Measurements from ENCODE around the gene ARHGAP8. TPM values are rescaled to one million over a fixed set of nuclear protein-coding genes. Genes with fewer than 3 reads are reported as not detected.
"Not testable (repeated sequence)": the region's sequence is repeated elsewhere in the genome, so short reads cannot be mapped to it uniquely, and the experiment has no call there.

ARHGAP8 gene
- total RNA-seq, 1 experiment from 2014 or later, result not detected

DNA sequence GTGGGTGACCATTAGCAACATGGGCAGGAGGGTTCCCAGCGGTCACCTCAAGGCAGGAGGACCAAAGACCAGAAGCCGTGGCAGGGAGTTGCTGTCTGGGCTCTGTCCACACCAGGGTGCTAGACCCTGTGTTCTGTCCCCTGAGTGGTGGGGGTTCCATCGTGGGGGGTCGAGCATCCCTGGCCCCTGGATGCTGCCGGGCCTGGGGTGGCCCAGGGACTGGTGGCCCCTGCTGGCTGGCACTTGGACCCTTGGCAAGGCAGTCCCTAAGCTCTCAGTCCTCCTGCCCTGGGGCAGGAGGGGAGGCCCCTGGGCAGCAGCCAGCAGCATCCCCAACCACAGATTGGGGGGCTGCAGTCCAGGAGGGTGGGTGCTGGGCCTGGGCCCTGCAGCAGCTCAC, 13.4 kb upstream of the ARHGAP8 start:
- Histone ChIP-seq H3K27ac (ENCODE audit: low read length) (no peak overlapping the region), H4K20me1 (ENCODE audit: insufficient read depth, low read depth, low read length) (peaks cover 5% of the 10 kb centered on the region; the same call in 1 of the 2 replicates), H3K4me2 (ENCODE audit: low read depth, low read length, poor library complexity, severe bottlenecking) (no peak overlapping the region), H3K36me3 (ENCODE audit: insufficient read depth, low read length) (no peaks in the 10 kb centered on the region), H3K27me3 (ENCODE audit: low read length) (no peaks in the 10 kb centered on the region), H3K9me2 (replicated peaks; ENCODE audit: insufficient read depth, low read length) (no peaks in the 10 kb centered on the region), H2AFZ (ENCODE audit: low read length) (no peak overlapping the region), H3K9ac (ENCODE audit: low read length) (no peak overlapping the region), H3K4me1 (ENCODE audit: low read length) (no peaks in the 10 kb centered on the region), H3K79me2 (ENCODE audit: low read length) (no peaks in the 10 kb centered on the region), H3K9me3 (ENCODE audit: low read length) (no peaks in the 10 kb centered on the region), H3K4me3 (ENCODE audit: low read length) (no peak overlapping the region)
- DNase-seq, result no peak

DNA sequence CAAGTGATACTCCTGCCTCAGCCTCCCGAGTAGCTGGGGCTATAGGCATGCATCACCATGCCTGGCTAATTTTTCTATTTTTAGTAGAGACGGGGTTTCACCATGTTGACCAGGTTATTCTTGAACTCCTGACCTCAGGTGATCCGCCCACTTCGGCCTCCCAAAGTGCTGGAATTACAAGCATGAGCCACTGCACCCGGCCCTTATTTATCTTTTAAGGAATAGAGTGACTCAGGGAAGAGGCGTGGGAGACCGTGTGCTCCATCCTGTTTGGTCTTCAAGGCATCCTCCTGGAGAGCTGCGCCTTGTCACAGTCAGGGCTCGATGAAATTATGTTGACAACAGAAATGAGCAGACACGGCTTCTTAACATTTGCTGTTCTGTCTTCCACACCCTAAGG, 12.7 kb upstream of the ARHGAP8 start:
- H3K27me3 ChIP-seq (ENCODE audit: low read length); H3K27ac ChIP-seq (ENCODE audit: low read length); H3K9ac ChIP-seq (ENCODE audit: low read length); H3K79me2 ChIP-seq (ENCODE audit: low read length); H3K4me1 ChIP-seq (ENCODE audit: low read length); H3K9me2 ChIP-seq (replicated peaks; ENCODE audit: insufficient read depth, low read length); H3K36me3 ChIP-seq (ENCODE audit: insufficient read depth, low read length); H3K4me3 ChIP-seq (ENCODE audit: low read length); DNase-seq; H2AFZ ChIP-seq (ENCODE audit: low read length); H3K4me2 ChIP-seq (ENCODE audit: low read depth, low read length, poor library complexity, severe bottlenecking); H4K20me1 ChIP-seq (ENCODE audit: insufficient read depth, low read depth, low read length); H3K9me3 ChIP-seq (ENCODE audit: low read length): not testable (repeated sequence)

DNA sequence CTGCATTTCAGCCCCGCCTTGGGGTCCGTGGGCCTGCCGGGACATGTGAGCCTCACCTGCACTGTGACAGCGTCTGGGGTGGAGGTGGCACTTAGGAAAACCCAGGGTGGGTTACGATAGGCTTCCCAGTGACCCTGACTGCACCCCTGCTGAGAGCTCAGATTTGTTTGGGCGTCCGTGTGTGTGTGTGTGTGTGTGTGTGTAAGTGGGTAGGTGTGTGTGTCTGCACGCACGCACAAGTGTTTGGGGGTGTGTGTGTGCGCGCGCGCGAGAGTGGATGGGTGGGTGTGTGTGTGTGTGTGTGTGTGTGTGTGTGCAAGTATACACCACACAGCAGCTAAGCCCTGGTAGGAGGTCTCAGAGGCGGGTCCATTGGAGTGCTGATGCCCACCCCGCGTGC, 12.1 kb upstream of the ARHGAP8 start:
- Histone ChIP-seq H3K4me2 (ENCODE audit: low read depth, low read length, poor library complexity, severe bottlenecking) (no peak overlapping the region), H3K79me2 (ENCODE audit: low read length) (no peaks in the 10 kb centered on the region), H4K20me1 (ENCODE audit: insufficient read depth, low read depth, low read length) (peaks cover 5% of the 10 kb centered on the region; the same call in 1 of the 2 replicates), H2AFZ (ENCODE audit: low read length) (no peak overlapping the region), H3K9me3 (ENCODE audit: low read length) (no peaks in the 10 kb centered on the region), H3K27me3 (ENCODE audit: low read length) (no peaks in the 10 kb centered on the region), H3K4me3 (ENCODE audit: low read length) (no peak overlapping the region), H3K36me3 (ENCODE audit: insufficient read depth, low read length) (no peaks in the 10 kb centered on the region), H3K27ac (ENCODE audit: low read length) (no peak overlapping the region), H3K4me1 (ENCODE audit: low read length) (no peaks in the 10 kb centered on the region), H3K9me2 (replicated peaks; ENCODE audit: insufficient read depth, low read length) (no peaks in the 10 kb centered on the region), H3K9ac (ENCODE audit: low read length) (no peak overlapping the region)
- DNase-seq, result no peak

DNA sequence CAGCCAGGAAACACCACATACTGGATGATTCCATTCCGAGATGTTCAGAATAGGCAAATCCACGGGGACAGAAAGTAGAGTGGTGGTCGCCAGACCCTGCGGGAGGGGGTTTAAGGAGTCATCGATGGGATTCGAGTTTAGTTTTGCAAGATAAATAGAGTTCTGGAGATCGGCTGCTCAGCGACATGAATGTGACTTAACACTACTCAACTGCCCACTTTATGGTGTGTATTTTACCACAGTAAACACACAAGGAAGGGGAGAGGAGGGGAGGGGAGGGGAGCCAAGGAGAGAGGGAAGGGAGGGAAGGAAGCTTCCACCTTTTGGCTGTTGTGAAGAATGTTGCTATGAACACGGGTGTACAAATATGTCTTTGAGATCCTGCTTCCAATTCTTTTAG, 10.4 kb upstream of the ARHGAP8 start:
- no peak overlapping the region for H3K4me3 ChIP-seq (ENCODE audit: low read length)
- H3K27ac ChIP-seq (ENCODE audit: low read length), result no peak overlapping the region
- no peak for DNase-seq
- no peaks in the 10 kb centered on the region for H3K9me2 ChIP-seq (replicated peaks; ENCODE audit: insufficient read depth, low read length)
- no peaks in the 10 kb centered on the region for H3K9me3 ChIP-seq (ENCODE audit: low read length)
- no peaks in the 10 kb centered on the region for H4K20me1 ChIP-seq (ENCODE audit: insufficient read depth, low read depth, low read length)
- no peaks in the 10 kb centered on the region for H3K27me3 ChIP-seq (ENCODE audit: low read length)
- no peaks in the 10 kb centered on the region for H3K79me2 ChIP-seq (ENCODE audit: low read length)
- H3K4me2 ChIP-seq (ENCODE audit: low read depth, low read length, poor library complexity, severe bottlenecking), result no peak overlapping the region
- no peak overlapping the region for H2AFZ ChIP-seq (ENCODE audit: low read length)
- H3K36me3 ChIP-seq (ENCODE audit: insufficient read depth, low read length), result no peaks in the 10 kb centered on the region
- H3K9ac ChIP-seq (ENCODE audit: low read length), result no peak overlapping the region
- H3K4me1 ChIP-seq (ENCODE audit: low read length), result no peaks in the 10 kb centered on the region

DNA sequence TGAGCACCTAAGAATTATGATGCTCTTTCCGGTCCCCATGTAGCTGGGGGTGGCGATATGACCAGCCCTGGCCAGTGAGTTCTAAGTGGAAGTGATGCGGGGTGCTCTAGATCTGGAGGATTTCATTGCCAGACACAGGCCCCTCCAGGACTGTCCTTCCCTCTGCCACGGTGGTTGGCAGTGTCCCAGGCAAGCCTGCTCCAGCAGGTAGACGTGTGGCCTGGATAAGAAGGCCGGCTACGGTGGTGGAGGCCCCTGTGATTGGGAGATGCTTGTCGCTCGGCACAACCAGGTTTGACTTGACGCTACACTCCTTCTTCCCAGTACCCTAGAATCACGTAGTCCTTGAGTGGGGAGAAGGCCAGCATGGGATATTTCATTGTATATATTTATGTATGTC, 9.1 kb upstream of the ARHGAP8 start:
- Histone ChIP-seq H2AFZ (ENCODE audit: low read length) (no peak overlapping the region), H3K9ac (ENCODE audit: low read length) (no peak overlapping the region), H3K27ac (ENCODE audit: low read length) (no peak overlapping the region), H3K4me3 (ENCODE audit: low read length) (no peak overlapping the region), H3K79me2 (ENCODE audit: low read length) (no peaks in the 10 kb centered on the region), H3K4me1 (ENCODE audit: low read length) (no peaks in the 10 kb centered on the region), H4K20me1 (ENCODE audit: insufficient read depth, low read depth, low read length) (no peaks in the 10 kb centered on the region), H3K27me3 (ENCODE audit: low read length) (no peaks in the 10 kb centered on the region), H3K36me3 (ENCODE audit: insufficient read depth, low read length) (no peaks in the 10 kb centered on the region), H3K9me2 (replicated peaks; ENCODE audit: insufficient read depth, low read length) (no peaks in the 10 kb centered on the region), H3K9me3 (ENCODE audit: low read length) (no peaks in the 10 kb centered on the region), H3K4me2 (ENCODE audit: low read depth, low read length, poor library complexity, severe bottlenecking) (no peak overlapping the region)
- DNase-seq, result no peak

DNA sequence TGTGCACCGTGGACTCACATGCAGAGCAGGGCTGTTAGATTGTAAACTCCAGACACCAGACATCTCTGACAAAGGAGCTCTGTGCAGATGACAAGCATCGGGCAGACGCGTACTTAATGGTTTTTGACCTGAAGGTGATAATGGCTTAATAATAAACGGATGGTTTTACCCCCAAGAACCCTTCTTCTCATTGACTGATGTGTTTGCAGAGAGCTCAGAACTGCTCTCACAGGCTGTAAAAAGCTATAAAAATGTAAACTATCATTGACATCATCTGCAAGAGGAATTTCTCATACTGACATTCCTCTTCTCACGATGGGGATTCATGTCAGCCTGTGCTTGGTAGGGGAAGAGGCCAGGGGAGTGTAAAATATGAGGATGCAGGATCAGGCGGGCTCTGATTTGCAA, 8.6 kb upstream of the ARHGAP8 start:
- no peak overlapping the region for H3K4me2 ChIP-seq (ENCODE audit: low read depth, low read length, poor library complexity, severe bottlenecking)
- no peaks in the 10 kb centered on the region for H3K9me2 ChIP-seq (replicated peaks; ENCODE audit: insufficient read depth, low read length)
- no peak overlapping the region for H3K27ac ChIP-seq (ENCODE audit: low read length)
- no peaks in the 10 kb centered on the region for H4K20me1 ChIP-seq (ENCODE audit: insufficient read depth, low read depth, low read length)
- no peak overlapping the region for H3K9ac ChIP-seq (ENCODE audit: low read length)
- H3K4me3 ChIP-seq (ENCODE audit: low read length), result no peak overlapping the region
- no peaks in the 10 kb centered on the region for H3K27me3 ChIP-seq (ENCODE audit: low read length)
- H3K4me1 ChIP-seq (ENCODE audit: low read length), result no peaks in the 10 kb centered on the region
- no peaks in the 10 kb centered on the region for H3K9me3 ChIP-seq (ENCODE audit: low read length)
- no peak overlapping the region for H2AFZ ChIP-seq (ENCODE audit: low read length)
- DNase-seq, result no peak
- no peaks in the 10 kb centered on the region for H3K36me3 ChIP-seq (ENCODE audit: insufficient read depth, low read length)
- no peaks in the 10 kb centered on the region for H3K79me2 ChIP-seq (ENCODE audit: low read length)

DNA sequence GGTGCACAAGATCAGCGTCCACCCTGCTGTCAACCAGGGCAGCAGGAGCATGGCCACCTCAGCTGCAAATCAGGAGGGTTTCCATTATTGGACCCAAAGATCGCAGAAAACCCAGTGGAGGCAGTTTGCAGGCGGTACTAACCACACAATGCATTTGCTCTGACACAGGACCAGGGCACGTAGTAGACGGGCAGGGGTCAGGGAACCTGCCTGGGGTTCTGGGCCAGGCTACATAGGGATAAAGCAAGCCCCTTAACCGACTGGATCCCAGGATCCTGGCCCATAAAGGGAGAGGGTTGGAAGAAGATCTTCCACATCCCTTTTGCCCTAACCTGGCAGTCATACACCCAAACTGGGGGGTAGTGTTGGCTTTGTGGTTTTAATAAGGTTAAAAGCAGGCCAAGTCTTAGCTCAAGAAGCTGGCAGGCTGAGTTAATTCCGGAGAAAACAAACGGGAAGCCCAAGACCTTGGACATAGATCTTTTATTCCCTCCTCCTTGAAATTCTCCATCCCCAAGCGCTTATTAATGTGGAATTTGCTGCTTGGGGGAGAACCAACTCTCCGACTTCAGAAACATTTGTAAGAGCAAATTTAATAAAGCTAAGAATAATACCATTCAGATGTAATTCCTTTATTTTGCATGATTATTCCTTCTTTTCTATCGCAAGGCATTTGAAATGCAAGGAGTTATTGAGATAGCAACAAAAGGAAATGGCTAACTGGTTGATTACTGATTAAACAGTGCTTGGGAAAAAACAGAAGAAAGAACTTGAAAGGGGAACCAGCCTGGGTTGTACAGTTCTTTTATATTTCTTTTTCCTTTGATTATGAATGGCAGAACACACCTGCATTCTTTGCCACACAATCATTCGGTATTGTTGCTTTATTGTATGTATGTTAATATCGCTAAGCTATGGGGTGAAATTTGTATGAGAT, 6.3 kb upstream of the ARHGAP8 start:
- DNase-seq, result no peak
- Histone ChIP-seq H3K9me3 (ENCODE audit: low read length) (no peaks in the 10 kb centered on the region; the same call in 1 of the 2 replicates), H3K4me2 (ENCODE audit: low read depth, low read length, poor library complexity, severe bottlenecking) (no peak overlapping the region), H3K27ac (ENCODE audit: low read length) (no peak overlapping the region), H3K36me3 (ENCODE audit: insufficient read depth, low read length) (no peaks in the 10 kb centered on the region), H3K27me3 (ENCODE audit: low read length) (no peaks in the 10 kb centered on the region), H3K9ac (ENCODE audit: low read length) (no peak overlapping the region), H3K4me3 (ENCODE audit: low read length) (no peak overlapping the region), H3K4me1 (ENCODE audit: low read length) (no peaks in the 10 kb centered on the region), H3K9me2 (replicated peaks; ENCODE audit: insufficient read depth, low read length) (no peaks in the 10 kb centered on the region), H3K79me2 (ENCODE audit: low read length) (no peaks in the 10 kb centered on the region), H2AFZ (ENCODE audit: low read length) (no peak overlapping the region), H4K20me1 (ENCODE audit: insufficient read depth, low read depth, low read length) (no peaks in the 10 kb centered on the region)

DNA sequence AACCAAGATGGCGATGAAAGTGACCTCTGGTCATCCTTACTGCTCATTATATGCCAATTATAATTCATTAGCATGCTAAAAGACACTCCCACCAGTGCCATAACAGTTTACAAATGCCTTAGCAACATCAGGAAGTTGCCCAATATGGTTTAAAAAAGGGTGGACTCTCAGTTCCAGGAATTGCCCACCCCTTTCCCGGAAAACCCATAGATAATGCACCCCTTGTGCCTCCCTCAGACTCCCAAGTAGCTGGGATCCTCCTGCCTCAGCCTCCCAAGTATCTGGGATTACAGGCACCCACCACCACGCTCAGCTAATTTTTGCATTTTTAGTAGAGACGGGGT, 4.6 kb upstream of the ARHGAP8 start:
- not testable (repeated sequence) for H3K4me3 ChIP-seq (ENCODE audit: low read length); H3K79me2 ChIP-seq (ENCODE audit: low read length); H3K27ac ChIP-seq (ENCODE audit: low read length); H3K27me3 ChIP-seq (ENCODE audit: low read length); H4K20me1 ChIP-seq (ENCODE audit: insufficient read depth, low read depth, low read length); DNase-seq; H2AFZ ChIP-seq (ENCODE audit: low read length); H3K36me3 ChIP-seq (ENCODE audit: insufficient read depth, low read length); H3K4me1 ChIP-seq (ENCODE audit: low read length); H3K9me3 ChIP-seq (ENCODE audit: low read length); H3K4me2 ChIP-seq (ENCODE audit: low read depth, low read length, poor library complexity, severe bottlenecking); H3K9ac ChIP-seq (ENCODE audit: low read length); H3K9me2 ChIP-seq (replicated peaks; ENCODE audit: insufficient read depth, low read length)
